ENCODE results near the gene ACKR3. TPM values are rescaled to one million over a fixed set of nuclear protein-coding genes. Genes with fewer than 3 reads are reported as not detected.

ACKR3 gene
- total RNA-seq, 2 experiments from 2014 or later, result 0.46 to 2.1 TPM

- Histone ChIP-seq H2AFZ (ENCODE audit: low read length) (no peak overlapping the region), H4K20me1 (ENCODE audit: insufficient read depth, low read length) (no peaks in the 10 kb centered on the region), H3K4me1 (ENCODE audit: insufficient read depth, low read length, poor library complexity, severe bottlenecking) (peaks cover 38% of the 10 kb centered on the region), H3K79me2 (ENCODE audit: insufficient read depth, low read depth, low read length) (no peaks in the 10 kb centered on the region), H3K36me3 (ENCODE audit: insufficient read depth, low read length) (no peaks in the 10 kb centered on the region; the same call in 1 of the 2 replicates), H3K9me3 (ENCODE audit: low read length) (peaks cover 10% of the 10 kb centered on the region; the same call in 1 of the 2 replicates), H3K9me2 (ENCODE audit: insufficient read depth, low read length) (no peaks in the 10 kb centered on the region), H3K27ac (ENCODE audit: low read depth, low read length, poor library complexity, severe bottlenecking) (no peak overlapping the region), H3K4me3 (ENCODE audit: low read depth, low read length, poor library complexity, severe bottlenecking) (no peak overlapping the region), H3K4me2 (ENCODE audit: low read length) (no peak overlapping the region)
- no TSS peak for BruUV-seq (replicated peaks)
- intact Hi-C loops (cut with micrococcal nuclease; ENCODE audit: unreplicated experiment), result no loop called here
- no peak for DNase-seq (ENCODE audit: low spot score)
- ChIA-PET CTCF (ENCODE audit: unreplicated experiment) (no interaction called here), POLR2A (no interaction called here)
- TF ChIP-seq CTCF (conservative IDR thresholded peaks at IDR 0.05; ENCODE audit: low read length) (0 out of 2 replicates have a peak, but pooled peaks have one; percentile 15), EZH2phosphoT487 (IDR thresholded peaks at IDR 0.05; ENCODE audit: borderline replicate concordance, low read depth, low read length) (no peak)
Observed at GRCh38 chr2:236557306-236558030, 12.2 kb upstream of the ACKR3 start.

- no peak overlapping the region for H3K27ac ChIP-seq (ENCODE audit: low read depth, low read length, poor library complexity, severe bottlenecking)
- no peaks in the 10 kb centered on the region; the same call in 1 of the 2 replicates for H3K36me3 ChIP-seq (ENCODE audit: insufficient read depth, low read length)
- no peaks in the 10 kb centered on the region for H3K79me2 ChIP-seq (ENCODE audit: insufficient read depth, low read depth, low read length)
- H3K4me3 ChIP-seq (ENCODE audit: low read depth, low read length, poor library complexity, severe bottlenecking), result no peak overlapping the region
- ChIA-PET CTCF (ENCODE audit: unreplicated experiment) (no interaction called here), POLR2A (no interaction called here)
- no peak for DNase-seq (ENCODE audit: low spot score)
- no peaks in the 10 kb centered on the region for H4K20me1 ChIP-seq (ENCODE audit: insufficient read depth, low read length)
- H3K4me1 ChIP-seq (ENCODE audit: insufficient read depth, low read length, poor library complexity, severe bottlenecking), result peaks cover 44% of the 10 kb centered on the region
- H3K9me3 ChIP-seq (ENCODE audit: low read length), result peaks cover 10% of the 10 kb centered on the region; the same call in 1 of the 2 replicates
- H3K4me2 ChIP-seq (ENCODE audit: low read length), result no peak overlapping the region
- H2AFZ ChIP-seq (ENCODE audit: low read length), result no peak overlapping the region
- BruUV-seq (replicated peaks), result no TSS peak
- H3K9me2 ChIP-seq (ENCODE audit: insufficient read depth, low read length), result no peaks in the 10 kb centered on the region
- intact Hi-C loops (cut with micrococcal nuclease; ENCODE audit: unreplicated experiment), result no loop called here
- TF ChIP-seq CTCF (conservative IDR thresholded peaks at IDR 0.05; ENCODE audit: low read length) (no peak), EZH2phosphoT487 (IDR thresholded peaks at IDR 0.05; ENCODE audit: borderline replicate concordance, low read depth, low read length) (no peak)
Observed at GRCh38 chr2:236558036-236558435, 11.6 kb upstream of the ACKR3 start.
